Measurements from ENCODE around the gene SHCBP1L.

GRCh38 chr1:182984621-182985020 lies 31.7 kb upstream of the SHCBP1L start:
- TF ChIP-seq CTCF (IDR thresholded peaks at IDR 0.05) (no peak), POLR2AphosphoS5 (IDR thresholded peaks at IDR 0.05) (no peak), POLR2A (IDR thresholded peaks at IDR 0.05) (no peak)

All from breast epithelium (tissue), 3 donors.